Loucy (cell line): ENCODE data around the gene PDGFB.

ENCODE experiments used
- CTCF ChIP-seq: fragments of 200-600 bp; sonication (generic); conservative IDR thresholded peaks from 2 replicates; pipeline ENCODE4 v1.5.1; 2014; ENCODE audit warnings: mild to moderate bottlenecking, antibody characterized with exemption, low read length
- EZH2phosphoT487 ChIP-seq: fragments of 200-600 bp; IDR thresholded peaks from 2 replicates; pipeline ENCODE4 v1.6.1; 2018; ENCODE audit warnings: antibody characterized with exemption, mild to moderate bottlenecking, moderate library complexity, borderline replicate concordance

- no peak for TF ChIP-seq CTCF
- no peak for TF ChIP-seq EZH2phosphoT487
These were observed 44.8 kb upstream of the PDGFB start for GRCh38 chr22:39289533-39289932.
